ENCODE results near the gene FAM111A.

The FAM111A gene

GRCh38 chr11:59185386-59185945 lies 42.8 kb downstream of the FAM111A start:
- in situ Hi-C loops (cut with HindIII; ENCODE audit: low sequenced_read_pairs), result no loop called here
- TF ChIP-seq CTCF (IDR thresholded peaks at IDR 0.05; ENCODE audit: low read depth, low read length), result no peak
- no peak overlapping the region for H3K4me3 ChIP-seq (ENCODE audit: low read depth, low read length)
- DNase-seq (ENCODE audit: low read depth, low spot score), result no peak

GRCh38 chr11:59186130-59186594 lies 43.5 kb downstream of the FAM111A start:
- peak; percentile 56 for TF ChIP-seq CTCF (IDR thresholded peaks at IDR 0.05; ENCODE audit: low read depth, low read length)
- H3K4me3 ChIP-seq (ENCODE audit: low read depth, low read length), result no peak overlapping the region
- in situ Hi-C loops (cut with HindIII; ENCODE audit: low sequenced_read_pairs), result no loop called here
- no peak for DNase-seq (ENCODE audit: low read depth, low spot score)

GRCh38 chr11:59187035-59187434 lies 44.4 kb downstream of the FAM111A start:
- no peak for TF ChIP-seq CTCF (IDR thresholded peaks at IDR 0.05; ENCODE audit: low read depth, low read length)
- DNase-seq (ENCODE audit: low read depth, low spot score), result no peak
- H3K4me3 ChIP-seq (ENCODE audit: low read depth, low read length), result no peak overlapping the region
- in situ Hi-C loops (cut with HindIII; ENCODE audit: low sequenced_read_pairs), result no loop called here

- no peak overlapping the region for H3K4me3 ChIP-seq (ENCODE audit: low read depth, low read length)
- no peak for DNase-seq (ENCODE audit: low read depth, low spot score)
- in situ Hi-C loops (cut with HindIII; ENCODE audit: low sequenced_read_pairs), result no loop called here
- no peak for TF ChIP-seq CTCF (IDR thresholded peaks at IDR 0.05; ENCODE audit: low read depth, low read length)
Observed at GRCh38 chr11:59187587-59187986, 44.9 kb downstream of the FAM111A start.

- in situ Hi-C loops (cut with HindIII; ENCODE audit: low sequenced_read_pairs), result no loop called here
- no peak for DNase-seq (ENCODE audit: low read depth, low spot score)
- no peak for TF ChIP-seq CTCF (IDR thresholded peaks at IDR 0.05; ENCODE audit: low read depth, low read length)
- H3K4me3 ChIP-seq (ENCODE audit: low read depth, low read length), result no peak overlapping the region
Observed at GRCh38 chr11:59188954-59189353, 46.3 kb downstream of the FAM111A start.

GRCh38 chr11:59189986-59190385 lies 47.3 kb downstream of the FAM111A start:
- in situ Hi-C loops (cut with HindIII; ENCODE audit: low sequenced_read_pairs), result no loop called here
- H3K4me3 ChIP-seq (ENCODE audit: low read depth, low read length), result no peak overlapping the region
- no peak for TF ChIP-seq CTCF (IDR thresholded peaks at IDR 0.05; ENCODE audit: low read depth, low read length)
- DNase-seq (ENCODE audit: low read depth, low spot score), result no peak

All from astrocyte of the spinal cord (primary cell).